ENCODE measurements around the gene SORCS2.

- TF ChIP-seq POLR2A (IDR thresholded peaks at IDR 0.05; ENCODE audit: extremely low read depth, insufficient read length) (no peak), CTCF (IDR thresholded peaks at IDR 0.05; ENCODE audit: low read depth, low read length) (no peak)
- TF ChIP-seq, protein P1, sequence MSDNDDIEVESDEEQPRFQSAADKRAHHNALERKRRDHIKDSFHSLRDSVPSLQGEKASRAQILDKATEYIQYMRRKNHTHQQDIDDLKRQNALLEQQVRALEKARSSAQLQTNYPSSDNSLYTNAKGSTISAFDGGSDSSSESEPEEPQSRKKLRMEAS (IDR thresholded peaks at IDR 0.05; ENCODE audit: low read depth, low read length) = no peak
These were observed 93.1 kb downstream of the SORCS2 start for GRCh38 chr4:7285244-7286094.
